Measurements from ENCODE around the gene KDM1A.
"Not testable (repeated sequence)": the region's sequence is repeated elsewhere in the genome, so short reads cannot be mapped to it uniquely, and the experiment has no call there.

Gene KDM1A

DNA sequence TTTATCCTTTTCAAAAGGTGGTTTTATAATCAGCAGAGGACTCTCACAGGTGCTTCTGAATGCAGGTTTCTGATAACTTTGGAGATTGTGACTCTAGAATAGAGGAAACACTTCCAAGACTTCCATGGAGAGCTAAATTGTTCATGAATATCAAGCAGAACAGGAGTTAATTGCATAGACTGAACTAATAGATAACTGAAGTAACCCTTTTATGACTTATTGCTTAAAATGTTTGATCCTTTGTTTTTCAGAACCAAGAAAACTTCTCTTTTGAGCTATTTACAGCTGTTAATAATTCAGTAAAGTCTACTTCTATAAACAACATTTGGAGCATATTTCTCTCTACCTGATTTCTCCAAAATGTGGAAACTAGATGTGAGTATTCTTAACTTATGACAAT is 23.5 kb upstream of the KDM1A start:
- peaks cover 12% of the 10 kb centered on the region for H3K9me3 ChIP-seq (ENCODE audit: severe bottlenecking)
- no peak for DNase-seq
- TF ChIP-seq, protein P1, sequence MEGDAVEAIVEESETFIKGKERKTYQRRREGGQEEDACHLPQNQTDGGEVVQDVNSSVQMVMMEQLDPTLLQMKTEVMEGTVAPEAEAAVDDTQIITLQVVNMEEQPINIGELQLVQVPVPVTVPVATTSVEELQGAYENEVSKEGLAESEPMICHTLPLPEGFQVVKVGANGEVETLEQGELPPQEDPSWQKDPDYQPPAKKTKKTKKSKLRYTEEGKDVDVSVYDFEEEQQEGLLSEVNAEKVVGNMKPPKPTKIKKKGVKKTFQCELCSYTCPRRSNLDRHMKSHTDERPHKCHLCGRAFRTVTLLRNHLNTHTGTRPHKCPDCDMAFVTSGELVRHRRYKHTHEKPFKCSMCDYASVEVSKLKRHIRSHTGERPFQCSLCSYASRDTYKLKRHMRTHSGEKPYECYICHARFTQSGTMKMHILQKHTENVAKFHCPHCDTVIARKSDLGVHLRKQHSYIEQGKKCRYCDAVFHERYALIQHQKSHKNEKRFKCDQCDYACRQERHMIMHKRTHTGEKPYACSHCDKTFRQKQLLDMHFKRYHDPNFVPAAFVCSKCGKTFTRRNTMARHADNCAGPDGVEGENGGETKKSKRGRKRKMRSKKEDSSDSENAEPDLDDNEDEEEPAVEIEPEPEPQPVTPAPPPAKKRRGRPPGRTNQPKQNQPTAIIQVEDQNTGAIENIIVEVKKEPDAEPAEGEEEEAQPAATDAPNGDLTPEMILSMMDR (IDR thresholded peaks at IDR 0.05; ENCODE audit: low read depth, low read length): no peak
- H3K36me3 ChIP-seq: no peaks in the 10 kb centered on the region
- H3K4me3 ChIP-seq (ENCODE audit: low read depth, low read length): no peak overlapping the region
- no peak overlapping the region for H3K27ac ChIP-seq
- no peaks in the 10 kb centered on the region for H3K27me3 ChIP-seq (ENCODE audit: insufficient read depth, low read depth, severe bottlenecking)

DNA sequence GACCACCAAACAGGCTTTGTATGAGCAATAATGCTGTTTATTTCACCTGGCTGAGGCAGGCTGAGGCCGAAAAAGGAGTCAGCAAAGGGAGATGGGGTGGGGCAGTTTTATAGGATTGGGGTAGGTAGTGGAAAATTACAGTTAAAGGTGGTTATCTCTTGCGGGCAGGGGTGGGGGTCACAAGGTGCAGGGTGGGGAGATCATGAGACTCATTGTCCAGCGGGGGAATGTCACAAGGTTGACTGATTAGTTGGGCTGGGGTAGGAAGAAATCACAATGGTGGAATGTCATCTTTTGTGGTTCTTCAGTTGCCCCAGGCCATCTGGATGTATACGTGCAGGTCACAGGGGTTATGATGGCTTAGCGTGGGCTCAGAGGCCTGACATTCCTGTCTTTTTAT is 21.7 kb upstream of the KDM1A start:
- H3K27me3 ChIP-seq (ENCODE audit: insufficient read depth, low read depth, severe bottlenecking); DNase-seq; H3K4me3 ChIP-seq (ENCODE audit: low read depth, low read length); H3K36me3 ChIP-seq; H3K27ac ChIP-seq: not testable (repeated sequence)
- peaks cover 11% of the 10 kb centered on the region for H3K9me3 ChIP-seq (ENCODE audit: severe bottlenecking)

DNA sequence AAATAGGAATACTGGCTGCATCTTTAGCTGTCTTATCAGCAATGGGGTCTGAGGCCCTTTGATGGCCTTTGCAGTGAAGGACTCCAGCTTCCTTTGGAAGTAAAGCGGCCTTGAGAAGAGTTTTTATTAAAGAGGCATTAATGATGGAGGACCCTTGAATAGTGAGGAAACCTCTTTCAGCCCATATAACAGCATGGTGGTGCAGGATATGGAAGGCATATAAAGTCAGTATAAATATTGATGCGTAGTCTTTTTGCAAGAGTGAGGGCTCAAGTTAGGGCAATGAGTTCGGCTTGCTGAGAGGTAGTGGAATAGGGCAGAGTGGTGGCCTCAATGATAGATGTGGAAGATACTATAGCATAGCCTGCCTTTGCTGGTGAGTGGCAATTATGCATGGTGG is 19.1 kb upstream of the KDM1A start:
- not testable (repeated sequence) for H3K27ac ChIP-seq; H3K9me3 ChIP-seq (ENCODE audit: severe bottlenecking); DNase-seq; H3K27me3 ChIP-seq (ENCODE audit: insufficient read depth, low read depth, severe bottlenecking); H3K36me3 ChIP-seq; H3K4me3 ChIP-seq (ENCODE audit: low read depth, low read length)

DNA sequence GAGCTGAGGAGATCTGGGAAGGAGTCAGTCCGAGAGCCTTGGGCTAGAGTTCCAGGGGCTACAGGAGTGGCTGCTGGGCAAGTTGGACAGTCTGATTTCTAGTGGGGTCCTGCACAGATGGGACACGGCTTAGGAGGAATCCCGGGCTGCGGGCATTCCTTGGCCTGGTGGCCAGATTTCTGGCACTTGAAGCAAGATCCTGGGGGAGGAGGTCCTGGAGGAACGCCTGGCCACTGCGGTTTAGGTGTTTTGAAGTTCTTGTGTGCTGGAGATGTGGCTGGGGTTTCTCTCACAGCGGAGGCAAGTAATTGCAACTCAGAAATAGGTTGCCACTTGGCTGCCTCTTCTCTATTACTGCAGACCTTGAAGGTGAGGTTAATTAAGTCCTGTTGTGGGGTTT is 17.1 kb upstream of the KDM1A start:
- not testable (repeated sequence) for H3K36me3 ChIP-seq; DNase-seq; H3K4me3 ChIP-seq (ENCODE audit: low read depth, low read length); H3K27me3 ChIP-seq (ENCODE audit: insufficient read depth, low read depth, severe bottlenecking); H3K27ac ChIP-seq; H3K9me3 ChIP-seq (ENCODE audit: severe bottlenecking)

DNA sequence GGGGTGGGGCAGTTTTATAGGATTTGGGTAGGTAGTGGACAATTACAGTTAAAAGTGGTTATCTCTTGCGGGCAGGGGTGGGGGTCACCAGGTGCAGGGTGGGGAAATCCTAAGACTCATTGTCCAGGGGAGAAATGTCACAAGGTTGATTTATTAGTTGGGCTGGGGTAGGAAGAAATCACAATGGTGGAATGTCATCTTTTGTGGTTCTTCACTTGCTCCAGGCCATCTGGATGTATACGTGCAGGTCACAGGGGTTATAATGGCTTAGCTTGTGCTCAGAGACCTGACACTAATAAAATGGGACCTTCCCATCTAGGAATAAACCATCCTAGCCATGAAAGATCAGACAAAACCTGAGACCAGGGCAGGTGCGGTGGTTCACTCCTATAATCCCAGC is 15.2 kb upstream of the KDM1A start:
- DNase-seq: no peak
- Histone ChIP-seq H3K27me3 (ENCODE audit: insufficient read depth, low read depth, severe bottlenecking) (no peaks in the 10 kb centered on the region), H3K9me3 (ENCODE audit: severe bottlenecking) (no peaks in the 10 kb centered on the region), H3K4me3 (ENCODE audit: low read depth, low read length) (no peak overlapping the region), H3K27ac (no peak overlapping the region), H3K36me3 (no peaks in the 10 kb centered on the region)
- TF ChIP-seq, protein P1 (IDR thresholded peaks at IDR 0.05; ENCODE audit: low read depth, low read length): no peak

DNA sequence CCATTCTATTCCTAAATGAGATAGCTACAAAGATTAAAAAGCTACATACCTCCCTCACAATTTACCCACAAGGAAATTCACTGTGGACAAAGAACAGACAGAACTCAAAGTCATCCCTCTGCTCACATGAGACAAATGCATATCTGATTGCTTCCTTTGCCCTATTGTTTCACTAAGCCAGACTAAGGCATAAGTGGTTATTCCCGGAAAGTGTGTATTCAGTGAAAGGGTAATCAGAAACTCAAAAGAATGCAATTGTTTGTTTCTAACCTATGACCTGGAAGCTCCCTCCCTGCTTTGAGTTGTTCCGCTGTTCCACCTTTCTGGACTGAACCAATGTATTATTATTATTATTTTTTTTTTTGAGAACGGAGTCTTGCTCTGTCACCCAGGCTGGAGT is 14.5 kb upstream of the KDM1A start:
- not testable (repeated sequence) for H3K9me3 ChIP-seq (ENCODE audit: severe bottlenecking); DNase-seq; H3K4me3 ChIP-seq (ENCODE audit: low read depth, low read length); H3K36me3 ChIP-seq; H3K27me3 ChIP-seq (ENCODE audit: insufficient read depth, low read depth, severe bottlenecking); H3K27ac ChIP-seq

DNA sequence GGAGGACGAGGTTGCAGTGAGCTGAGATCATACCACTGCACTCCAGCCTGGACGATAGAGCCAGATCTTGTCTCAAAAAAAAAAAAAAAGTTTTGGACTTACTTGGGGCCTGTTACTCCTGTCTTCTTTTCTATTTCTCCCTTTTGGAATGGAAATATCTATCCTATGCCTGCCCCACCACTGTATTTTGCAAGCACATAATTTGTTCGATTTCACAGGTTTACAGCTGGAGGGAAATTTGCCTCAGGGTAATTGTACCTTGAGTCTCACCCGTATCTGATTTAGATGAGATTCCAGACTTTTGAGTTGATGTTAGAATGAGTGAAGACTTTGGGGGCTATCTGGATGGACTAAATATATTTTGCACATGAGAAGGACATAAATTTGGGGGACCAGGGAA is 12.2 kb upstream of the KDM1A start:
- TF ChIP-seq, protein P1 (IDR thresholded peaks at IDR 0.05; ENCODE audit: low read depth, low read length): no peak
- Histone ChIP-seq H3K9me3 (ENCODE audit: severe bottlenecking) (no peaks in the 10 kb centered on the region), H3K27ac (no peak overlapping the region), H3K36me3 (no peaks in the 10 kb centered on the region), H3K4me3 (ENCODE audit: low read depth, low read length) (no peak overlapping the region), H3K27me3 (ENCODE audit: insufficient read depth, low read depth, severe bottlenecking) (no peaks in the 10 kb centered on the region)
- no peak for DNase-seq

DNA sequence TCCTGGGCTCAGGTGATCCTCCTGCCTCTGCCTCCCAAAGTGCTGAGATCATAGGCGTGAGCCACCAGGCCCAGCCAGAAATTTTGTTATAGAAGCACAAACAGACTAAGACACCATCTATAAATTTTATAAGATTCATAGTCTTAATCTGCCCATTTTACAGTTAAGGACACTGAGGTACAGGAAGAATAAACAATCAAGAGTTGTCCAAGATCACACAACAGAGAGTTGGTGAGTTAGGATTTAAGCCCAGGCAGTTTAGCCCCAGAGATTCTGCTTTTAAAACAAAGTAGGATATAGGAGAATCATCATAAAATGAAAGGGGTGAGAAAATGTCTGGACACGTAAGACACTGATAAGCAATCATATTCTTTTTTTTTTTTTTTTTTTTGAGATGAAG is 10.4 kb upstream of the KDM1A start:
- Histone ChIP-seq H3K9me3 (ENCODE audit: severe bottlenecking) (no peaks in the 10 kb centered on the region), H3K36me3 (no peaks in the 10 kb centered on the region), H3K27ac (no peak overlapping the region), H3K27me3 (ENCODE audit: insufficient read depth, low read depth, severe bottlenecking) (no peaks in the 10 kb centered on the region), H3K4me3 (ENCODE audit: low read depth, low read length) (no peak overlapping the region)
- no peak for DNase-seq
- TF ChIP-seq, protein P1 (IDR thresholded peaks at IDR 0.05; ENCODE audit: low read depth, low read length): no peak

DNA sequence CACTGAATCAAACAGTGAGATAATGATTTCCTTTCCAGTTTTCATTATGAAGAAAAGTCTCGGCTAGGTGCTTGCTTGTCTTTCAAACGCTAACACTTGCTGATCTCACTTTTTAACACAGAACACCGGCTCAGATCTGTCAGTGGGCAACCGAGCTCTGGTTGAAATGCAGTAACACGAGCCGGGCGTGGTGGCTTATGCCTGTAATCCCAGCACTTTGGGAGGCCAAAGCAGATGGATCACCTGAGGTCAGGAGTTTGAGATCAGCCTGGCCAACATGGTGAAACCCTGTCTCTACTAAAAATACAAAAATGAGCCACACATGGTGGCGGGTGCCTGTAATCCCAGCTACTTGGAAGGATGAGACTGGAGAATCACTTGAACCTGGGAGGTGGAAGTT is 9.2 kb upstream of the KDM1A start:
- not testable (repeated sequence) for H3K9me3 ChIP-seq (ENCODE audit: severe bottlenecking); H3K4me3 ChIP-seq (ENCODE audit: low read depth, low read length); H3K27ac ChIP-seq; H3K36me3 ChIP-seq; H3K27me3 ChIP-seq (ENCODE audit: insufficient read depth, low read depth, severe bottlenecking)
- DNase-seq: peak; percentile 73

Data from WERI-Rb-1 (cell line).